Right lung (tissue), 5 donors: ENCODE results near the gene MAML2. TPM values are rescaled to one million over a fixed set of nuclear protein-coding genes. Genes with fewer than 3 reads are reported as not detected.
"Not testable (repeated sequence)": the region's sequence is repeated elsewhere in the genome, so short reads cannot be mapped to it uniquely, and the experiment has no call there.

Experiments
- DNase-seq, 2 donors: peaks; one replicate each; pipeline ENCODE4 v3.0.0-alpha.2; 2013
- polyA plus RNA-seq, 5 donors: library from polyadenylated mRNA; unstranded; fragments of 120-200 nt; gene quantifications; one replicate each; pipeline versions ENCODE4 v1.2.1 to v1.2.3, GENCODE V29; 2013; ENCODE audit warnings: inconsistent platforms in 1 of 5, low replicate concordance in 1 of 5; ENCODE audit not compliant: insufficient read length in 5 of 5, insufficient read depth in 1 of 5

MAML2 gene
- polyA plus RNA-seq, 5 donors, result 24.0 to 44.9 (median 37.3) TPM

DNA sequence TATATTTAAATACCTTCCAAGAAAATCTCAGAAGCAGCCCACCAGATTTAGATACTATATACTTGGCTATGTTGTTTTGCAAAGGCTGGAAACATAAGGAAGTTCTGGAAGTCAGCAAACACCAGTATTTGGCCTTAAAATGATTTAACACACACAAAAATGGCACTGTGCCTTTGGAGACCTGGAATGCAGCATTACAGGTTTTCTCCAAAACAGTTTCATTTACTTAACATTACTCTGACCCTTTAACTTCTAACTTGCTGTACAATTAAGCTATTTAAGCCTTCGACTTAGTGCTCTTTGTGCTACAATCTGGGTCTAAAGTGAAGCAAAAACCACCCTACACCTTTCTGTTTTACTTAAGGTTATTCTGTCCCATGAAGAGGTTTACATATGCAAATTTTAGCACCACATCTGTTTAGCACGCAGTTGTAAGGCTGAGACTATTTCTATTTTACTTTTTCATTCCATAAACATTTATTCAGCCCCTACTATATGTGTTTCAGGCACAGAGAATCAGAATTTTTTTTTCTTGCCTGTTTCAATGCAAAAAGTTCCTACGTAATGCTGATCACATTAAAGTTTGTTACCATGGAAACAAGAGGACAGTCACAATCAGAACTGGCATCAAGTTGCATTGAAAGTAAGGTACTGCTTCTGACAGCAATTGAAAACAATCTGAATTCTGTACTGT lies 70.3 kb downstream of the MAML2 start:
- peak; percentile 64 to 72 for DNase-seq

DNA sequence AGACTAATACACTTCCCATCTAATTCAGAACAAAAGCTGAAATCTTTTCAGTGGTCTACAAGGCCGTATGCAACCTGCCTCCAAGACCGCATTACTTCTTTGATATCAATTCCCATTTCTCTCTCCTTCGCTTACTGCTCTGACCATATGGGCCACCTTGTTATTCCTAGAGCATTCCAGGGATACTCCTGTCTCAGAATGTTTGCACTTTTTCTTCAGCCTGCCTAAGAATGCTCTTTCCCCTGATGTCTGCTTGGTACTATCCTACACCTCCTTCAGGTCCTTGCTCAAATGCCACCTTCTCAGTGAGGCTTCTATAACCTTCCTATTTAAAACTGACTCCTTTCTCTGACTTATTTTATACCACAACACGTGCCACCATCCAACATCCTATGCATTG lies 71.2 kb downstream of the MAML2 start:
- no peak for DNase-seq

DNA sequence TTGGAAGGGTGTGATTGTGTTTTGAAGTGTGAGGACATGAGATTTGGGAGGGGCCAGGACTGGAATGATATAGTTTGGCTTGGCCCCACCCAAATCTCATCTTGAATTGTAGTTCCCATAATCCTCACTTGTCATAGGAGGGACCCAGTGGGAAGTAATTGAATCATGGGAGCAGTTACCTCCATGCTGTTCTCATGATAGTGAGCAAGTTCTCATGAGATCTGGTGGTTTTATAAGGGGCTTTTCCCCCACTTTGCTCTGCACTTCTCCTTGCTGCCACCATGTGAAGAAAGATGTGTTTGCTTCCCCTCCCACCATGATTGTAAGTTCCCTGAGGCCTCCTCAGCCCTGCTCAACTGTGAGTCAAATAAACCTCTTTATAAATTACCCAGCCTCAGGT lies 71.6 kb downstream of the MAML2 start:
- not testable (repeated sequence) for DNase-seq

DNA sequence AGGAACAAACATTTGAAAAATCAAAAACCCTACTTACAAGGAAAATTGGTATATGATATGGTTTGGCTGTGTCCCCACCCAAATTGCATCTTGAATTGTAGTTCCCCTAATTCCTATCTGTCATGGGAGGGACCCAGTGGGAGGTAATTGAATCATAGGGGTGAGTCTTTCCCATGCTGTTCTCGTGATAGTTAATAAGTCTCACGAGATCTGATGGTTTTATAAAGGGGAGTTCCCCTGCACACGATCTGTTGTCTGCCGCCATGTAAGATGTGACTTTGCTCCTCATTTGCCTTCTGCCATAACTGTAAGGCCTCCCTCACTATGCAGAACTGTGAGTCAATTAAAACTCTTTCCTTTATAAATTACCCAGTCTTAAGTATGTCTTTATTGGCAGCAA lies 74.5 kb downstream of the MAML2 start:
- DNase-seq, result not testable (repeated sequence)

DNA sequence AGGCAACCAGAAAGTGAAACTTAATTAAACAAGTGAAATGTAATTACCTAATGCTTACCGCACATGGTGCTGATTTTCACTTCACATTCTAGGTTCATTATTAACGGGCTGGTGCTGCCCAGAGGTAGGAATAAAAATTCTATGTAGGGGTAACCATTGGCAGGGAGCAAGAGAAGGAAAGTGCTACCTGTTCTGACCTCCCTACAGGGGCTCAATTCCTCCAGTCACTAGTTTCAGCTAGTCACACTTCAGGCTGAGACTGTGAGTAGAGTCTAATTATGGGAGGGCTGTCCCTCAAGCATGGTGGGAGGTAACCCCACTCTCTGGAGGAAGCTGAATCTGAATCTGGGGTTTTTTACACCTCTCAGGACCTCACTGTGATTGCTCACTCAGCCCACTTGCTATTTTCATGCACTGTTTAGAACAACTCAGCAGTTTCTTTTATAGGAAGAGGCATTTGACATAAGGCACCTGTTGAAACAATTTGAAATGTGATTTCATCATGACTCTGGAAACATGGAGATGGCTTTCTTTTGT lies 75.4 kb downstream of the MAML2 start:
- no peak for DNase-seq

DNA sequence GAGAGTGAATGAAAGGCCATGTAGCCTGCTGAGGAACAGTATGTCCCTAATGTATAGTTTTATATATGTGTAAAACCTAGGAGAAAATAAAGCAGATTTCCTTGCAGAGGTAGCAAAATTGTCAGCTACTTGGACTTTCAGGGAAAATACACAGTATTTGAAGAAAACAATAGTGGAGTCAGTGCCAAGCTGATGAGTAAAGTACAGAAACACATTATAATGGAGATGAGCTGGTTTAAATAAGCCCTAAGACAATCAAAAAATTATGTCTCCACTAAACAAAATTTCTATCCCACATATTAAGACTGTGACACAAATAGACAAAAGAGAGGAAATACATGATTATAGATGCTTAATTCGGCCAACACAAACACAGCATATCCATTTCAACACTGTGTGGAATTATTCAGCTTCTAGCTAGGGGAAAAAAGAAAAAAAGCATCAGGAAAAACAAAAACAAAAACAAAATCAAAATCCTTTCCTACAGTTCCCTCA lies 75.9 kb downstream of the MAML2 start:
- no peak for DNase-seq

DNA sequence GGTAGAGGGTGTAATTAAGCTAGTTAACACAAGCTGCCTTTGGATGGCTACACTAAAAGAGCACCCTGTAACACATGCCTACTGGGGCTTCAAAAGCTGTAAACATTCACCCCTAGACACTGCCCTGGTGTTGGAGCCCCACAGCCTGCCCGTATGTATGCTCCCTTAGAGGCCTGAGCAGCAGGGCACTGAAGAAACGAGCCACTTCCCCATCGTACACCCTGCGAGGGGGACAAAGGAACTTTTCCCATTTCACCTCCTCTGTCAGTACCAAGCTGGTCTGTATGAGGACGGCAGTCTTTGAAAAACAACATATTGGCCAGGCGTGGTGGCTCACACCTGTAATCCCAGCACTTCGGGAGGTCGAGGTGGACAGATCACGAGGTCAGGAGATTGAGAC lies 77.0 kb downstream of the MAML2 start:
- no peak for DNase-seq

DNA sequence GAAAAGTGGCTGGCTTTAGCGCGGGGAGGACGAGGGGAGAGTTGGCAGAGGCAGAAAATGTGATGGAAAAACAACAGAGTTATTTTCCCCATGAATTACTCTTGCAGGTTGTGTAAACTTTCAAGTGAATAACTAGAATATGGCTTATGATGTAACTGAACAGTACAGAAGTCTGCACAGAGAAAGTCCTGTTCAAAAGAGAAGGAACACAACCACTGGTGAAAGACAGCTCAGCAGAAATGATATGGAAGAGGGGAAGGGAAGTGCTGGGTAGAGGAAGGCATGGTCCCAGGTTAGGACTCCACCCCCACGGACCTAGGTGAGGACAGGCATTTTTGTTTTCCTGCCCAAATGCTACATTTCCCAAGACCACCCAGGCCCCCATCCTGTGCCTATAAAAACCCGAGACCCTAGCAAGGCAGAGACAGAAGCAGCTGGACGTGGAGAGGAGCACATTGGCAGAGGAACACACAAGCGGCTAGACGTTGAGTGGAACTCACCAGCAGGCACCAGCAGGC lies 77.7 kb downstream of the MAML2 start:
- DNase-seq, result no peak

DNA sequence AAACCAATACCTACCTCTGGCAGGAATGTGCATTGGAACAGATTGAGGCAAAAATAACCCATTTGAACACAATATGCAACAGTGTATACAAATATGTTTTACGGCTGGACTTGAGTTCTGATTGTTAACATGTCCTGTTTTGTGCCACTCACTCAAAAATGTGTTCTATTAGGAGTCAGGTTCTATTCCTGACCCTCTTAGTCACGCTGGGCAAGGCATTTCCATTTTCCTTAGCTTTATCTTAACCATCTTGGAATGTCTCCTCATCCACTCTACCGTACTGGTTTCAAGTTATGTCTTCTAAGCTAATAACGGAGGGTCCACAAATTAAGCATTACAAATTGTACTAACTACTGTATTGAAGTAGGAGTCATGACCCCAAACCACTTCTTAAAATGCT lies 78.6 kb downstream of the MAML2 start:
- no peak for DNase-seq

DNA sequence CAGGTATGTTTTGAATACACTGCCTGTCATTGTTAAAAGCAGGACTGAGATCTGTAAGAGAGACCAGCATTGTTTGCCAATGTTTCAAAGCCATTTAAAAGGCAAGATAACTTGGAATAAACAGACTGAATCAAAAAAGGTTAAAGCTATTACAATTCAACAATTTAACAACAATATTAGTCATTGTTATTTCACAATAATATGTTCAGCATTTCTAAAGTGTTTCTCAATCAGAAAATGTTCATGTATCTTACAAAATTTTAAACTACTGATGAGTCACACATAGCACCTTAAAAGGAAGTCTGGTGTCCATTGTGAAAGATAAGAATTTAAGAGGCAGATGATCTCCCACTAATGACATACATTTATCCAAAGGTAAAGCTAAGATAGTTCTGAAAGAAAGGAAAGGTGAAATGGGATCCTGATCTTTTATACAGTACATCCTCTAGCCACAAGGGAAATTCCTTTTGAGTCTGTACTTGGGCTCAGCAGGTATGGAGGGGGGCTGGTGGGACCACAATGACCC lies 79.7 kb downstream of the MAML2 start:
- DNase-seq, result peak in 1 of 2 donors; percentile 45

DNA sequence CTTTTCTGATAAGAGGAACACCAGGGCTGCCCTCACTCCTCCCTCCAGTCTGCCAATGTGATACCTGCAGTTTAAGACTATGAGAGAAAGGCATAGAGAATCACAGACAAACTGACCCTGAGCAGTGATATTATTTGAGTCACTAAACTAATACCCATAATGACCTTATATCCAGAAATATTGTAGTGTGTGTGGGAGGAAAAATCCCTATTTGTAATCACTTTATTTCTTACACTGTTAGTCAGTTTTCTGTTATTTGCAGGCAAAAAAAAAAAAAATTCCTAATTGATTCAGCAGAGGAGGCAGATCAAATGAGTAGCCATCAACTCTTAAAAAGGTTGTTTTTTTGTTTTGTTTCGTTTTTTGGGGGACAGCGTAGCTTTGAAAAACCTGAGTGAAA lies 82.5 kb downstream of the MAML2 start:
- DNase-seq, result no peak

DNA sequence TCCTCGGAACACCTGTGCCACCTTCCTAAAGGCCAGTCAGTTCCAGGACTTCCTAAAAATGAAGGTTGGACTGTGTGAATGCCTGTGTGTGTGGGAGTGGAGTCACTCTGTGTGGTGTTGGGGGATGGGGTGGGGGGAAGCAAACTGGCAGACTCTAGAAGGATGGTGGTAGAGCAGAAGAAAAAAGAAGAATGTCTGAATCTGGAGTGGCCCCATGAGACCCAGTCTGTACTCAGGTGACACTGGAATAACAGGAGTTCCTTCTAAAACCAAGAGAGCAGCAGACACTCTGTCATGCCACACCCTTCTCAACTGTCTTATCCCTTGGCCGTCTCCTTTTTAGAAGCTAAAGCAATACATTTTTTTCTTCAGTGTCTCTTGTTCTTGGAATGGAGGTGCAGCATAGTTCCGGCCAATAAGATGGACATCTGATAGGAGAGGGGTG lies 82.9 kb downstream of the MAML2 start:
- no peak for DNase-seq

DNA sequence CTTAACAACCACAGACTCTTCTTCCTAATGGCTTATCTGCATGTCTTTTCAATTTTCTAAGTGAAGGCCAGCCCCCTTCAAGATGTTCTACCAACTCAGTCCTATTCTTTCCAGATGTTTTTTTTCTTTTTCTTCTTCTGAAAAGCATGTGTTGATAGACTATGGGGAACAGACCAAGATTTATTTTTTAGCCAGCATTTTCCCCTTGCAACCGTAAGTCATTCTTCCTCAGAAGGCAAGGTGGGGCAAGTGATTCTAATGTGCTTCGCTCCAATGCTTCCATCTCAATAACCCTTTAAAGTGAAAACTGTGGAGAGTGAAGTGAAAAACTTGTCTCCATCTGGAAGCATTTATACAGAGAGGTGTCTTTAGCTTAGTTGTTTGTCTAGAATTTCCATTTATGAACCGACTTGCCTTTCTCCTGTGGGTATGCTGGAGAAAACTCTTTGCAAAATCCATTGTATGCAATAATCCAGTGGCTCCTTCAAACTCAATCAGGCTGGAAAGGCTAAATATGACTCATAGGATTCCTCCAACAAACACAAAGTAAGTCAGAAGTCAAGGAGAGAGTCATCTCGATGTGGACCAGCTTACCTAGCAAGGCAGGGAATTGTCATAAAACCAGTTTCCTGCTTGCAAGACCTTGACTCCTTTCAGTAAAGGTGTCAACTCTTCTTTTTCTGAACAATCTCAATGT lies 83.7 kb downstream of the MAML2 start:
- DNase-seq, result no peak

DNA sequence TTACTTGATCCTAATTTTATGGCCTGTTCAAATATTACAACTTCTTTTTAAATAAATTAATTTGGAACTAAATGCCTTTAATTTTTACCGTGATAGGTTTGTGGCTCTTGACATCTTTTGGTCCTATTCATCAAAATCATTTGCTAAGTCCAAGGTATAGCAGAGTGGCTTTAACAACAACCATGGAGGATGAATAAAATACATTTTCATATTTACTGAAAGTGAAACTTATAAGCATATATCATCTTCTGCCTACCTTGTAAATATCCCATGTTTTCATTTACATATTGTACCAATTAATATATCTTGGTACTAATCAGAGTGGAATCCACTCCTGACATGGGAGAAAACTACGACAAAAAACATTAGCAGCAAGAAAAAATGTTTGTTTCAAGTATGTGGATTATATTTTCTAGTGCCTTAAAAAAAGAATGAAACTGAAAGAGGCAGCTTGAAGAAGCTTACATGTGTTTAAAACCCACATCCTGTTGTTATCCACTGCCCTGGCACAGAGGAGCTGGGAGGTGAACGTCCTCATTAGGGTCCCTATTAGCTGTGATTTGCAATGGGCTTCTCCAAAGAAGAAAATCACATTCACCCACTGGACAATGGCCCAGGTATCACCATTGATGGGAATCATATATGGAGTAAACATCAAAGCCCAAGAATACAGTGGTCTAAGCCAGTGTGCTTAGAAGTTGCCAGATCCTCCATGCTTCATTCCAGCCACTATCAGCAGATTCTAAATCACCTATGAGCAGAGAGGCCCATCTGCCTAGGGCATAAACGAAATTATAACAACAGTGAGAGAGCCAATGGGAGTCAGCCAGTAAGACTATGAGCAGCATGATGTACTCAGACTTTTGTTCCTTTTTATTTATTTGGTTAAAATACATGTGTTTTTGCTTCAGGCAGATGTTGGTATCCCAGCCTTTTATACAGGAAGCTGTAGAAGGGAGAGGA lies 84.7 kb downstream of the MAML2 start:
- DNase-seq, result no peak

DNA sequence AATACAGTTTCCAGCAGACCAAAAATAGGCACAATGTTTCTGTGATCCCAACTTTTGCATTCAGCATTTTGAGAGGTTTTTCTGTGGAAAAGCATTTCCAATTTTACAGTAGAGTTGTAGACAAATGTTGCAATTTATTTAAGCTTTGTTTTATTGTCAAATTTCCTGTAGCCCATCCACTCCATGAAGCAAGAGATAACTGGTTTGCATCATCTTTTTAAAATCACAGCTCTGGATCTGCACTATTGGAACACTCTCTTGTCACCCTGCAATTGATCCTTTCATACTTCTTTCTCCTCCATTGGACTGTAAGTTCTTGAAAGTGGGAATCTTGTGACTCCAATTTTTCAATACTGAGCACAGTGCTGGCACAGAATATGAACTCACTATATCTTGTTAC lies 86.0 kb downstream of the MAML2 start:
- DNase-seq, result no peak

DNA sequence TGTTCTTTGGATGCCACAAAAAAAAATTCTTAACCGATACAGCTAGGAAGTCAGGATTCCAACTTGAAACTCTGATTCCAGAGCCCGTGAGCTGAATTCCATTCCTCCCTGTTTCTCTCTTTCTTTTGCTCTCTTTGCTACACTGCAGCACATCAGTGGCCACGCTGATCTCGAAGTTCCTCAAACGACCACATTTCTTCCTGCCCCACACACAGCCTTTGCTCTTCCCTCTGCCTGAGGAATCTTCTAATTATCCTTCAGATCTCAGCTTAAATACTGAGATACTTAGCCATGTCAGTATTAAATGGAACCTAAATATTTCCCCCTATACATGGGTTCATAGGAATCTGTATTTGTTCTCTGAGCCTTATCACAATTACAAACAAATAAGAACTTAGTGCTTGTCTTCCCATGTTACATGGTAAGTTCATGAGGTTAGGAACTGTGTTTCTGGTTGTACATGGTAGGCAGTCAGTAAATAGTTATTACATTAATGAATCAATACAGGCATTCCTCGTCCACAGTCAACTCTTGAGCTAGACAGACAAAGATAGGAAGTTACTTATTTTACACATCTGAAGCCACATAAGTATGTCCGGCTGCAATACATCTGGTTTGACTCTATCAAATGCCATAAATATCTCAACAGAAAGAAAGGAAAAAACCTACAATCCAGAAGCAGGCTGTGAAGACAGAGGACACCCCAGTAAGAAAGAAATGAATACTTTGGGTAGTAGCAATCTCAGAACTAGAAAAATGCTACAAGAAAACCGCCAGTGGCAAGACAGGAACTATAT lies 86.6 kb downstream of the MAML2 start:
- DNase-seq, result no peak

DNA sequence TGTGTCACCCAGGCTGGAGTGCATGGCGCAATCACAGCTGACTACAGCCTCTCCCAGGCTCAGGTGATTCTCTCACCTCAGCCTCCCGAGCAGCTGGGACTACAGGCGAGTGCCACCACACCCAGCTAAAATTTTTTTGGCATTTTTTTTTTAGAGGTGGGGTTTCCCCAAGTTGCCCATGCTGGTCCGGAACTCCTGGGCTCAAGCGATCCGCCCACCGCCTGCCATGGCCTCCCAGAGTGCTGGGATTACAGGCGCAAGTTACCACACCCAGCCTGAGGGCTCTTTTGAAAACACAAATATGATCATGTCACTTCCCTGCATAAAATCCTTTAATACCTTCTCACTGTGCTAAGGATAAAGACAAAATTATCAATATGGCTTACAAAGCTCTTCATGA lies 88.1 kb downstream of the MAML2 start:
- DNase-seq, result no peak

DNA sequence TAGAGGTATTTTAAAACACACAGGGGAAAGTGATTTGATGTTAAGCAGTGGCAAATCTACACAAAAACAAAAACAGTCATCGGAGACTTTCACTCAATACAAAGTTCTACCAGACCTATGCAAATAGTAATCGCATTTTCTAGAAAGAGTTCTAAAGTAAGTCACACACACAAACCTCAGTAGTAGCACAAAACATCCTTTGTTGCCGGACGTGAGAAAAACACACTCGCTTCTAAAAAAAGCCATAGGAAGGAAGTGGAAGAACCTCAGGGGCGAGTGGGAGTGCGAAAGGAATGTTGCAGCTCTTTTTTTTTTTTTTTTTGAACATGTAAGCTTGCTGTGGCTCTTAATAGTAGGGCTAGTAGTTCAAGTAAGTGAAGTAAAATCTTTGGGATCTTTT lies 88.9 kb downstream of the MAML2 start:
- no peak for DNase-seq

DNA sequence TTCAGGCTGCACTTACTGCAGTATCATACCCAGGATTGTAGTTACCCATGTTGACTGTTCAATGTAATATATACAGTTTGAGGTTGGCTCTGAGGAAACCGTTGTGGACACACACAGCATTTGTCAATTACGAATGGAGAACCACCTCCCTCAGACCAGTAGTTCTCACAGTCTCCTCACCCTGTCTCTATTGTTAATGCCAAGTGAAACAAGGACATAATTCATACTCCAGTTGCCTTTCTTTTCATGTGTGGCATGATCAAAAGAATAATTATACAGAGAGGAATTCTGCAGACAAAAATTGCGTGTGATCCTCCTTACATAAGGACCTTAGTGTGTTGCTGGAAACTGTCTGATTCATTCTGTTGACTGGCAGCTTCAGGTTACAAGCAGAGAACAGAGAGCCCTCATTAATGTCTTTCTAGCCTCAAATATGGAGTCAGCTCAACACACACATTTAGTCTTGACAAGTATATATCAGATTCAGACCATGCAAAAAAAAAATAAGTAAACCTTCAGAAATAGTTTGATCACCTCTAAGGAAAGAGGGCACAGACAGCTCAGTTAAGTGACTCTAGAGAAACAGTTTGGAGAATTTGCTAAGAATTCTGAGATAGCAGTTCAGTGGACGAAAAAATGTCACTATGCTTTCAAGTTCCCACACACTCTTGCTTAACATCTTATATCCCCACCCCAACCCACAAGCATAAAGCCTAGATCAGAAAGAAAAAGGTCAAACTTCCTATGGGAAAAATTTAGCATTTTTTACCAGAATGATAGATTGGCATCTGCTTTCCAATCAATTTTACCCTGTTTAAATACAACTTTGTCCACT lies 96.1 kb downstream of the MAML2 start:
- DNase-seq, result no peak
